ENCODE data around the gene IZUMO4.

The IZUMO4 gene

DNA sequence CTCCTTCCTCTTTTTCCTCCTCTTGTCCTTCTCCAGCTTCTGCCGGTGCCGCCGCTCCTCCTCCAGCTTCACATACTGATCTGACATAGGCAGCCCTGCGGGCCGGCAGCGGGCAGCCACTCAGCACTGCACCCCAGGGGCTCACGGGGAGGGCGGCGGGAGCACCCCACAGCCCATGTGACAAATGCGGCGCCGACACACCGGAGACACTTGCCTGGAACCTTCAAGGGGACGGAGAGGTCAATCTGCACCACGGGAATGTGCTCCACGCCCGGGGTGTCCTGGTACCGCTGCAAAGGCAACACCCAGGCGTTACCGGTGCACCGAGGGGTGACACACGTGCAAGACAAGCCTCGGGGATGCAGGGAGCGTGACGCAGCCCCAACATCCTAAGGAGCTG is 18.6 kb downstream of the IZUMO4 start:
- no peak for DNase-seq
- Histone ChIP-seq H3K4me1 (no peaks in the 10 kb centered on the region), H3K27me3 (no peaks in the 10 kb centered on the region), H3K27ac (no peak overlapping the region), H3K4me3 (no peak overlapping the region), H3K36me3 (peaks cover 98 to 100% (median 99%) of the 10 kb centered on the region in 3 donors), H3K9me3 (no peaks in the 10 kb centered on the region)
- intact Hi-C loops (cut with DNase I; ENCODE audit: low total_unique reads) = no loop called here
- TF ChIP-seq, protein P1, sequence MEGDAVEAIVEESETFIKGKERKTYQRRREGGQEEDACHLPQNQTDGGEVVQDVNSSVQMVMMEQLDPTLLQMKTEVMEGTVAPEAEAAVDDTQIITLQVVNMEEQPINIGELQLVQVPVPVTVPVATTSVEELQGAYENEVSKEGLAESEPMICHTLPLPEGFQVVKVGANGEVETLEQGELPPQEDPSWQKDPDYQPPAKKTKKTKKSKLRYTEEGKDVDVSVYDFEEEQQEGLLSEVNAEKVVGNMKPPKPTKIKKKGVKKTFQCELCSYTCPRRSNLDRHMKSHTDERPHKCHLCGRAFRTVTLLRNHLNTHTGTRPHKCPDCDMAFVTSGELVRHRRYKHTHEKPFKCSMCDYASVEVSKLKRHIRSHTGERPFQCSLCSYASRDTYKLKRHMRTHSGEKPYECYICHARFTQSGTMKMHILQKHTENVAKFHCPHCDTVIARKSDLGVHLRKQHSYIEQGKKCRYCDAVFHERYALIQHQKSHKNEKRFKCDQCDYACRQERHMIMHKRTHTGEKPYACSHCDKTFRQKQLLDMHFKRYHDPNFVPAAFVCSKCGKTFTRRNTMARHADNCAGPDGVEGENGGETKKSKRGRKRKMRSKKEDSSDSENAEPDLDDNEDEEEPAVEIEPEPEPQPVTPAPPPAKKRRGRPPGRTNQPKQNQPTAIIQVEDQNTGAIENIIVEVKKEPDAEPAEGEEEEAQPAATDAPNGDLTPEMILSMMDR (IDR thresholded peaks at IDR 0.05) = no peak

DNA sequence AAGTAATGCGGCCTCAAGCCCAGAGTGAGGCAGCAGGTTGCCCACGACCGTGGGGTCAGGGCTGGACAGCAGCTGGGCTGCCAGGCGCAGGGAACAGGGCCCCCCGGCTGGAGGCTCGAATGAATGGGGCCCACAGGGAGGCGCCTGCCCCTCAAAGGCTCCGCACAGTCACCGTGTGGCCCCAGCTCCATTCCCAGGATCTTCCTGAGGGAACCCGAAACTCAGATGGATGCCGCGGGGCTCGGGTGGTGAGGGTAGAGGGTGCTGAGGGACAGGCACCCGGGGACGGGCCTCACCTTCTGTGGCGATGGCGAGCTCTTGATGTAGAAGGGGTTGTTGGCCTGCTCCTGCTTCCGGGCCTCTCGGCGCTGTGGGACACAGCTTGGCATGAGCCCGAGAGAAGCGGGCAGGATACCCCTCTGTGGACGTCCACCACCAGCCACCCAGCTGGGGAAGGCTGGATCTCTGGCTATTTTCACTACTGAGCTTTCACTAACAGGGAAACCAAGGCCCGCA is 19.3 kb downstream of the IZUMO4 start:
- Histone ChIP-seq H3K9me3 (no peaks in the 10 kb centered on the region), H3K27ac (no peak overlapping the region), H3K4me1 (no peaks in the 10 kb centered on the region), H3K4me3 (no peak overlapping the region), H3K36me3 (peaks cover 98 to 100% (median 99%) of the 10 kb centered on the region in 3 donors), H3K27me3 (no peaks in the 10 kb centered on the region)
- intact Hi-C loops (cut with DNase I; ENCODE audit: low total_unique reads) = no loop called here
- DNase-seq = no peak
- TF ChIP-seq, protein P1 (IDR thresholded peaks at IDR 0.05) = no peak

DNA sequence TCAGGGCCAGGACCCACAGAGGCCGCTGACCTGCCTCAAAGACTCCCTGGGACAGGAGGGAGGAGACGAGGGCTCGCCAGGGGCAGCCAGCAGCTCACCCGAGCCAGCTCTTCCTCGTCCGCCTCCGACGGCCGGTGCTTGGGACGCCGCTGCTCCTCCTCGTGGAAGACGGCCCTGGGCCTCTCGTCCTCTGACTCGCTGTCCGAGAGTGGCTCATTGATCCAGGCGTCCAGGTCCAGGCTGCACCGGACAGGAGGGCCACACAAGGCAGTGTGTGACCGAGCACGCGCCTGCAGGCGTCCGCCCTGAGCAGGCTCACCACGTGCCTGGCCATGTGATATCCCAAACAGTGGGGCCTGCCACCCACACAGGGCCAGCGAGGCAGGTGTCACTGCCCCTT is 19.8 kb downstream of the IZUMO4 start:
- TF ChIP-seq, protein P1 (IDR thresholded peaks at IDR 0.05) = no peak
- intact Hi-C loops (cut with DNase I; ENCODE audit: low total_unique reads) = no loop called here
- Histone ChIP-seq H3K9me3 (no peaks in the 10 kb centered on the region), H3K27ac (no peak overlapping the region), H3K4me1 (no peaks in the 10 kb centered on the region), H3K4me3 (no peak overlapping the region), H3K36me3 (peaks cover 98 to 100% (median 99%) of the 10 kb centered on the region in 3 donors), H3K27me3 (no peaks in the 10 kb centered on the region)
- DNase-seq = no peak

DNA sequence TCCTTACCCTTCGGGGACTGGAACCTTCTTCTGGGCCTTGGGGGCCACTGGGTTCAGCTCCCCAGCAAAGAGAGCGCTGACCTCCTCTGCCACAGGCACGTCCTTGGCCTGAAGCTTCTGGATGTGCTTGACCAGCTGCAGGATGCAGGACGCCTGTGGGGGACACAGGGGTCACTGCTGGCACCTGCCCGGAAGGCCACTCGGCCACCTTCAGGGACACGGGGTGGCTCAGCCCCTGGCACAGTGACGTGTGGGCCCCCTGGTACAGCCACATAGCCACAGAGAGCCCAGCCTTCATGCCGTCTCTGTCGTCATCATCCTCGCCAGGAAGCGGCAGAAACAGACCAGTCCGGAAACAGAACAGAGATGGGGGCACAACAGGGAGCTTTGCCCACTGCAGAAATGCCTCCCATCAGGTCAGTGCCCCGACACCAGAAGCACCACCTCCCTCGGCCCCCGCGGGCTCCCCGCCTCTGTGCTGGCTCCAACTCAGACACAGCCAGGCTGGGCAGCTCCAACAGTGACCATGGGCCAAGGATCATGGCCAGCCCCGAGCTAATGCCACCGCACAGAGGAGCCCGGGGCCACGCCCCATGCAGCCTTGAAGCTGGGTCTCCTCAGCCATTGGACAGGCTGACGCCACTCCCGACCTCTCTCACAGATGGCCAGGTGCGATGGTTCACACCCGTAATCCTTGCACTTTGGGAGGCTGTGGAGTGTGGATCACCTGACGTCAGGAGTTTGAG is 20.7 kb downstream of the IZUMO4 start:
- H3K27me3 ChIP-seq = no peaks in the 10 kb centered on the region
- intact Hi-C loops (cut with DNase I; ENCODE audit: low total_unique reads) = no loop called here
- DNase-seq = no peak
- H3K9me3 ChIP-seq = no peaks in the 10 kb centered on the region
- no peaks in the 10 kb centered on the region for H3K4me1 ChIP-seq
- H3K27ac ChIP-seq = no peak overlapping the region
- no peak overlapping the region for H3K4me3 ChIP-seq
- H3K36me3 ChIP-seq = peaks cover 98 to 100% (median 99%) of the 10 kb centered on the region in 3 donors
- TF ChIP-seq, protein P1 (IDR thresholded peaks at IDR 0.05) = no peak

DNA sequence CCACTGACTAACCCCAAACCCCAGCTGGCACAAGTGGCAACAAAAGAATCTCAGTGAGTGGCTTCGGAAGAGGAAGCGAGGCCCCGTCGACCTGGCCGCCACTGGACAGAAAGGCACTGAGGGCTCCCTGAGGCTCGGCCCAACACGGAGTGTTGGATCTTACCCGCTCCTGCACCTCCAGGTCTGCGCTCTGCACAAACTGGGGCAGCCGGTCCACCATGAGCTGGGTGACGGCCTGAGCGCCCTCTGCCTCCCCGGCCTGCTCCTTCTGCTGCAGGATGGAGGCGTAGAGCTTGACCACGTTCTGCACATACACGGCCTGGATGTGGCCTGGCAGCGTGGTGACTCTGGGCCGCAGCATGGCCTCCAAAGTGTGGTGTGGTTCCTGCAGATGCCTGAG is 21.7 kb downstream of the IZUMO4 start:
- Histone ChIP-seq H3K27ac (no peak overlapping the region), H3K4me1 (no peaks in the 10 kb centered on the region)
- DNase-seq = no peak

More for the DNA sequence above, 21.7 kb downstream of the IZUMO4 start:
- Histone ChIP-seq H3K36me3 (peaks cover 98 to 100% (median 99%) of the 10 kb centered on the region in 3 donors), H3K9me3 (no peaks in the 10 kb centered on the region), H3K27me3 (no peaks in the 10 kb centered on the region), H3K4me3 (no peak overlapping the region)
- intact Hi-C loops (cut with DNase I; ENCODE audit: low total_unique reads) = no loop called here
- TF ChIP-seq, protein P1 (IDR thresholded peaks at IDR 0.05) = no peak
